Measurements from ENCODE around the gene VWF.

VWF gene

GRCh38 chr12:5913387-5913786 lies 211.1 kb downstream of the VWF start:
- no peak for TF ChIP-seq CTCF (IDR thresholded peaks at IDR 0.05; ENCODE audit: low read depth, low read length)
- no peak for TF ChIP-seq MAX (IDR thresholded peaks at IDR 0.05; ENCODE audit: low read depth, low read length)
- H3K4me3 ChIP-seq (ENCODE audit: low read depth, low read length): no peak overlapping the region
- no peak for DNase-seq (ENCODE audit: low read depth)

DNA sequence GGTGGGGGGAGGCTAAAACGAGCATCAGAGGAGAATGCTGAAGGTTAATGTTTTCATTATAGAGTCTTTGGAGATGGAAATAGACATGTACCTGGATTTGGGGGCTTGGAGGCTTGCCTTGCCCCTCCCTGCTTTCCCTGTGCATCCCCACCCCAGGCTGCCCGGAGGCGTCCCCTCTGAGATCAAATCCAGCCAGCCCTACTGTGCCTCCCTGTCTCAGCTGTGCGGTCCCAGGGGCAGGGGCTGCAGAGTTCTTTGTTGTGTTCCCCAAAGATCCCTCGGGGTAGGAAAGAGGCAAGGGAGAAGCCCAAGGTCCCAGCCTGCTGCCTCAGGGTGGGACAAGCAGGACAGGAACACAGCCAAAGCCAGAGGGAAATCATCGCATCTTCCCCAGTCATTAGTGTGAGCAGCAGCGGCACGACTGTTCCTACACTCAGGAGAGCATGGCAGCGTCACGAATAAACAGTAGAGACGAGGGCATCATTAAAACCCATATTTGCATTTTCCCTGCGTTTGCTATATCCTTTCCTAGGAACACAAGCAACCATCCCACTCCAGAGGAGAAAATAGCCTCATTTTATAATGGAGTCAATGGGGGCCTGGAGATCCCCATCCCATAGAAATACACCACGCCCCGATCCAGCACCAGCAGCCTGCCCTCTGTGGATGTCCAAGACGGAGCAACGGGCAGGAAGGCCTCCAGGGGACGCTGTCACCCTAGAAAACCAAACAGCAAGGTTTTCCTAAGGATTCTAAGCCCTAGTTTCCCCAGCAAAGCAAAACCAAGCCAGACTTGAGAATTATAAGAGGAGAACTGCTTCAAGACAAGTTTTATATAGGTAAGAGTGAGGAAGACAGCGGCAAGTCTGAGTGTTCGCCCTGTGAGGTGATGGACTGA lies 211.8 kb downstream of the VWF start:
- no peak for DNase-seq (ENCODE audit: low read depth)
- no peak overlapping the region for H3K4me3 ChIP-seq (ENCODE audit: low read depth, low read length)
- TF ChIP-seq MYC (IDR thresholded peaks at IDR 0.05; ENCODE audit: low read depth, low read length) (no peak), CTCF (IDR thresholded peaks at IDR 0.05; ENCODE audit: low read depth, low read length) (peak; percentile 50)

DNA sequence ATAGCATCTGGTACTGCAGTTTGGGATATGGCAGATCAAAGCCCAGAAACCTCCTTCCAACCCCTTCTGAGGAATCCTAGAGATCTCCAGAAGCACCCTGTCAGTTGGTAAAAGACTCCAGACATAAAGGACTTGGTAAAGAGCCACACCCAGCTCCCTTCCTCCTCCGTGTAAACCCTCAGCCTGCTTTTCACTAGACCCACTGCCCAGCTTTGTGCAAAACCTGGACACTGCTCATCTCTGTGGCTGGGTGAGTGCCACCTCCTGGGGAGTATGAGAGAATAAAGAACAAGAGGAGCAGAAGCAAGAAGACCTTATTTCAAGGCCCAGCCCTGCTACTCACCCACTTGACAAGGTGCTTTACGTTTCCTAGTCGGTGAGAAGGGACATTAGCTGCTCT lies 212.5 kb downstream of the VWF start:
- DNase-seq (ENCODE audit: low read depth): no peak
- no peak overlapping the region for H3K4me3 ChIP-seq (ENCODE audit: low read depth, low read length)
- TF ChIP-seq POLR2A (IDR thresholded peaks at IDR 0.05; ENCODE audit: extremely low read depth, insufficient read length) (no peak), CTCF (IDR thresholded peaks at IDR 0.05; ENCODE audit: low read depth, low read length) (no peak), MAX (IDR thresholded peaks at IDR 0.05; ENCODE audit: low read depth, low read length) (no peak), MYC (IDR thresholded peaks at IDR 0.05; ENCODE audit: low read depth, low read length) (no peak)

DNA sequence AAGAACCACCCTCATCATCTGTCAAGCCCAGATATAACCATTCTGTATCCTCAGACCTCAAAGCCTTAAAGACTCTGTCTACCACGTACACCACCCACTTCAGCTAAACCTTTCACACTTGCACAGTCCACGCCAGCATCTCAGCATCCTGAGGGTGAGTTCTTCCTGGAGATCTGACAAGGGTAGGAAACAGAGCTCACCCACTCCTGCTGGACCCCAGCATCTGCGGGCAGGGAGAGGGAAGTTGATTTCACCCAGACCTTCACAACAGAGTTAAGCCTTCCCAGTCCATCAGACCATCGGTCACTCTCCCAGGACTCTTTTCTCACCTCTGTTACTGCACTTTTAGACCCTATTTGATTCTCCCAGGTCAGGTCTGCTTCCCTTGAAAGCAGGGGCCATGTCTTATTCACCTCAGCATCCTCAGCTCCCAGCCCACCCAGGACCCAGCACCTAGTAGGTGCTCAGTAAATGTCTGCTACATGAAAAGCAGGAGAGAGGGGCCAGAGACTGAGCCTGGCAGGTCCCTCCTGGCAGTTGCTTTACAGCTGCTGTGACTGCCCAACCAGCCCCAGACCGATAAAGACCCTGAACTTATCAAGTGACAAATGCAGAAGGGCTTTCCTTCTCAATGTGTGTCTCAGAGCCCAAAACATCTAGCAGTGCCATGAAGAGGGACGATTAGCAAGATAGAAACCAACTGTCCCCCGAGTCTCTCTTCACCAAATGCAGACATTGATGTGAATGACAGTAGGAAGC lies 213.5 kb downstream of the VWF start:
- no peak for DNase-seq (ENCODE audit: low read depth)

GRCh38 chr12:5909560-5909959 lies 214.9 kb downstream of the VWF start:
- DNase-seq (ENCODE audit: low read depth): no peak
- TF ChIP-seq POLR2A (IDR thresholded peaks at IDR 0.05; ENCODE audit: extremely low read depth, insufficient read length) (no peak), MAX (IDR thresholded peaks at IDR 0.05; ENCODE audit: low read depth, low read length) (no peak), CTCF (IDR thresholded peaks at IDR 0.05; ENCODE audit: low read depth, low read length) (no peak), MYC (IDR thresholded peaks at IDR 0.05; ENCODE audit: low read depth, low read length) (no peak)
- H3K4me3 ChIP-seq (ENCODE audit: low read depth, low read length): no peak overlapping the region

More for the DNA sequence above, 213.5 kb downstream of the VWF start:
- H3K4me3 ChIP-seq (ENCODE audit: low read depth, low read length): no peak overlapping the region
- no peak for TF ChIP-seq MYC (IDR thresholded peaks at IDR 0.05; ENCODE audit: low read depth, low read length)
- no peak for TF ChIP-seq CTCF (IDR thresholded peaks at IDR 0.05; ENCODE audit: low read depth, low read length)
- no peak for TF ChIP-seq POLR2A (IDR thresholded peaks at IDR 0.05; ENCODE audit: extremely low read depth, insufficient read length)
- TF ChIP-seq MAX (IDR thresholded peaks at IDR 0.05; ENCODE audit: low read depth, low read length): no peak

Data from NB4 (cell line).